Neural cell (in vitro differentiated cells): ENCODE results near the gene FCHSD2. TPM values are rescaled to one million over a fixed set of nuclear protein-coding genes. Genes with fewer than 3 reads are reported as not detected.

Source experiments
- H2AFZ ChIP-seq: fragments of 200-600, 300-800 bp; sonication (generic), shearing (Covaris generic); 2 replicates; pipeline ENCODE4 v1.6.0; 2014; ENCODE audit warnings: low read depth, mild to moderate bottlenecking, antibody characterized with exemption, low read length, moderate library complexity
- H3F3A ChIP-seq: fragments of 200-600 bp; shearing (Covaris generic); 2 replicates; pipeline ENCODE4 v1.6.1; 2016; ENCODE audit warnings: mild to moderate bottlenecking, moderate library complexity, mixed read lengths, antibody characterized with exemption, low read length; ENCODE audit not compliant: insufficient read depth, poor library complexity, severe bottlenecking
- H3K27ac ChIP-seq: fragments of 200-600, 300-800 bp; sonication (generic), shearing (Covaris generic); 2 replicates; pipeline ENCODE4 v1.5.1; 2014; ENCODE audit warnings: mild to moderate bottlenecking, low read length, moderate library complexity
- H3K27me3 ChIP-seq: fragments of 300-800, 200-600 bp; sonication (generic), shearing (Covaris generic); 2 replicates; pipeline ENCODE4 v1.6.0; 2014; ENCODE audit warnings: mild to moderate bottlenecking, low read depth, low read length, moderate library complexity; ENCODE audit not compliant: insufficient read depth
- H3K36me3 ChIP-seq: fragments of 300-800, 200-600 bp; sonication (generic), shearing (Covaris generic); 2 replicates; pipeline ENCODE4 v1.5.1; 2014; ENCODE audit warnings: mild to moderate bottlenecking, antibody characterized with exemption, low read length, moderate library complexity; ENCODE audit not compliant: insufficient read depth
- H3K4me2 ChIP-seq: fragments of 300-800, 200-600 bp; sonication (generic), shearing (Covaris generic); 2 replicates; pipeline ENCODE4 v1.6.0; 2014; ENCODE audit warnings: mild to moderate bottlenecking, low read length
- H3K4me3 ChIP-seq: fragments of 300-800, 200-600 bp; sonication (generic), shearing (Covaris generic); 2 replicates; pipeline ENCODE4 v1.5.1; 2014; ENCODE audit warnings: mild to moderate bottlenecking, low read length, moderate library complexity
- H3K79me2 ChIP-seq: fragments of 200-600 bp; shearing (Covaris generic); replicated peaks from 2 replicates; pipeline ENCODE4 v1.6.0; 2014; ENCODE audit warnings: mild to moderate bottlenecking, low read length, moderate library complexity; ENCODE audit not compliant: insufficient read depth
- H3K9ac ChIP-seq: fragments of 300-800, 200-600 bp; sonication (generic), shearing (Covaris generic); 2 replicates; pipeline ENCODE4 v1.6.1; 2016; ENCODE audit warnings: mild to moderate bottlenecking, low read length, mixed read lengths
- H3K9me2 ChIP-seq: fragments of 200-600 bp; shearing (Covaris generic); 2 replicates; pipeline ENCODE4 v1.6.1; 2016; ENCODE audit warnings: mild to moderate bottlenecking, low read length, mixed read lengths; ENCODE audit not compliant: insufficient read depth
- H3K9me3 ChIP-seq: fragments of 200-600, 300-800 bp; sonication (generic), shearing (Covaris generic); 2 replicates; pipeline ENCODE4 v1.6.1; 2016; ENCODE audit warnings: mild to moderate bottlenecking, mixed run types, low read length, moderate library complexity, mixed read lengths
- H4K20me1 ChIP-seq: fragments of 200-600 bp; shearing (Covaris generic); 2 replicates; pipeline ENCODE4 v1.6.1; 2016; ENCODE audit warnings: mild to moderate bottlenecking, mixed run types; ENCODE audit not compliant: insufficient read depth
- CTCF ChIP-seq: fragments of 450-650 bp; IDR thresholded peaks from 2 replicates; pipeline ENCODE4 v1.5.1; 2014; ENCODE audit warnings: antibody characterized with exemption, mild to moderate bottlenecking, moderate library complexity; ENCODE audit not compliant: poor library complexity, severe bottlenecking
- EP300 ChIP-seq: fragments of 450-650 bp; conservative IDR thresholded peaks from 2 replicates; pipeline ENCODE4 v1.6.1; 2014; ENCODE audit warnings: antibody characterized with exemption, mild to moderate bottlenecking, moderate library complexity; ENCODE audit not compliant: poor library complexity, severe bottlenecking
- EZH2 ChIP-seq: fragments of 200-600, 300-800 bp; shearing (Covaris generic), sonication (generic); IDR thresholded peaks from 2 replicates; pipeline ENCODE4 v1.6.1; 2014; ENCODE audit warnings: antibody characterized with exemption, low read length, borderline replicate concordance, mild to moderate bottlenecking; ENCODE audit not compliant: insufficient read depth, poor library complexity, severe bottlenecking
- MXI1 ChIP-seq: fragments of 450-650 bp; conservative IDR thresholded peaks from 2 replicates; pipeline ENCODE4 v1.6.1; 2014; ENCODE audit warnings: antibody characterized with exemption, mild to moderate bottlenecking; ENCODE audit not compliant: poor library complexity, severe bottlenecking
- POLR2AphosphoS5 ChIP-seq: IDR thresholded peaks from 2 replicates; pipeline ENCODE4 v1.6.1; 2012
- RAD21 ChIP-seq: fragments of 450-650 bp; conservative IDR thresholded peaks from 2 replicates; pipeline ENCODE4 v1.6.1; 2014; ENCODE audit warnings: antibody characterized with exemption, mild to moderate bottlenecking, moderate library complexity
- REST ChIP-seq: IDR thresholded peaks from 2 replicates; pipeline ENCODE4 v1.6.1; 2012; ENCODE audit warnings: borderline replicate concordance
- SMC3 ChIP-seq: fragments of 450-650 bp; conservative IDR thresholded peaks from 2 replicates; pipeline ENCODE4 v1.6.1; 2014; ENCODE audit warnings: antibody characterized with exemption, mild to moderate bottlenecking, moderate library complexity; ENCODE audit not compliant: poor library complexity
- TAF1 ChIP-seq: IDR thresholded peaks from 2 replicates; pipeline ENCODE4 v1.6.1; 2012; ENCODE audit warnings: low read depth
- polyA plus RNA-seq: library from polyadenylated mRNA; depleted of rRNA; stranded (reverse); fragments of >200 nt; gene quantifications from 2 replicates; pipeline ENCODE4 v1.2.3, GENCODE V29; 2014

FCHSD2 gene
- polyA plus RNA-seq, 1 donor from 2014 or later, result 40.8 TPM

GRCh38 chr11:73159297-73159696 lies 17.2 kb upstream of the FCHSD2 start:
- no peak for TF ChIP-seq MXI1
- no peak overlapping the region for H3K4me2 ChIP-seq
- no peaks in the 10 kb centered on the region for H3K79me2 ChIP-seq
- H3K27ac ChIP-seq, result no peak overlapping the region
- no peaks in the 10 kb centered on the region for H3F3A ChIP-seq
- no peaks in the 10 kb centered on the region for H3K9me2 ChIP-seq
- no peaks in the 10 kb centered on the region for H3K36me3 ChIP-seq
- H3K4me3 ChIP-seq, result no peak overlapping the region
- H2AFZ ChIP-seq, result no peak overlapping the region
- no peaks in the 10 kb centered on the region for H3K27me3 ChIP-seq
- no peaks in the 10 kb centered on the region for H4K20me1 ChIP-seq
- H3K9me3 ChIP-seq, result no peaks in the 10 kb centered on the region
- no peak overlapping the region for H3K9ac ChIP-seq

GRCh38 chr11:73158356-73159051 lies 16.4 kb upstream of the FCHSD2 start:
- H3K4me3 ChIP-seq, result no peak overlapping the region
- H3K9ac ChIP-seq, result no peak overlapping the region
- no peak overlapping the region for H3K4me2 ChIP-seq
- H3F3A ChIP-seq, result no peaks in the 10 kb centered on the region
- no peaks in the 10 kb centered on the region for H3K36me3 ChIP-seq
- H3K9me3 ChIP-seq, result no peaks in the 10 kb centered on the region
- H3K27ac ChIP-seq, result no peak overlapping the region
- no peaks in the 10 kb centered on the region for H4K20me1 ChIP-seq
- TF ChIP-seq SMC3, result no peak
- no peak for TF ChIP-seq RAD21
- TF ChIP-seq MXI1, result no peak
- no peak overlapping the region for H2AFZ ChIP-seq
- no peaks in the 10 kb centered on the region for H3K79me2 ChIP-seq
- H3K27me3 ChIP-seq, result no peaks in the 10 kb centered on the region
- H3K9me2 ChIP-seq, result no peaks in the 10 kb centered on the region

- Histone ChIP-seq H2AFZ (no peak overlapping the region), H3K27ac (no peak overlapping the region), H4K20me1 (no peaks in the 10 kb centered on the region), H3K9ac (no peak overlapping the region), H3K9me3 (no peaks in the 10 kb centered on the region), H3K79me2 (no peaks in the 10 kb centered on the region), H3K4me2 (no peak overlapping the region), H3K9me2 (no peaks in the 10 kb centered on the region), H3K4me3 (no peak overlapping the region), H3K27me3 (no peaks in the 10 kb centered on the region), H3F3A (no peaks in the 10 kb centered on the region), H3K36me3 (no peaks in the 10 kb centered on the region)
- TF ChIP-seq RAD21 (no peak), MXI1 (no peak), TAF1 (no peak), EP300 (no peak), CTCF (no peak), SMC3 (no peak), EZH2 (no peak), POLR2AphosphoS5 (no peak), REST (no peak)
Measured at GRCh38 chr11:73157101-73158010, 15.2 kb upstream of the FCHSD2 start.
